ENCODE data around the gene NXN. TPM values are rescaled to one million over a fixed set of nuclear protein-coding genes. Genes with fewer than 3 reads are reported as not detected.
A peak's percentile ranks its signal among the peaks of the same experiment; 100 is the strongest.
"Not testable (repeated sequence)": the region's sequence is repeated elsewhere in the genome, so short reads cannot be mapped to it uniquely, and the experiment has no call there.

NXN gene
- total RNA-seq, 4 donors from 2014 or later, result 6.6 to 28.4 (median 14.7) TPM

DNA sequence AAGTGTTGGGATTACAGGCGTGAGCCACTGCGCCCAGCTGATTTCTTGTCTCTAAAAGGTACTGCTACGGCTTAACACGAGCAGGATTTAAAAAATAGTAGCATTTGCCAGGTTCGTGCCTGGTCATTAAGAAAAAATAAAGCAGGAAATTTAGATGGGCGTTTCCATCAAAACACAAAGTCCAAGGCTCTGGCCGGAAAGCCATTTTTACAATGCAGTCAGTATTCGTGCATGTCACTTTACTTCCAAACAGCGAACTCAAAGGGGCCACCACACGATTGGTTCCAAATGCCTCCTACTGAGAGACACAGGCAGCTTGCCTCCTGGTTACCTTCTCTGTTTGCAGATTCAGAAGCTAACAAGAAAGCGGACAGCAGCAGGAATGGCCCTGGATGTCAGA, 131.2 kb downstream of the NXN start:
- Histone ChIP-seq H3K27ac (peak overlapping the region in 1 of 4 donors; percentile 42), H3K4me1 (peaks cover 0 to 13% (median 0%) of the 10 kb centered on the region in 4 donors)
- WGBS, 2 donors, result 80 to 84% methylated on average over 11 of the region's 11 CpGs

DNA sequence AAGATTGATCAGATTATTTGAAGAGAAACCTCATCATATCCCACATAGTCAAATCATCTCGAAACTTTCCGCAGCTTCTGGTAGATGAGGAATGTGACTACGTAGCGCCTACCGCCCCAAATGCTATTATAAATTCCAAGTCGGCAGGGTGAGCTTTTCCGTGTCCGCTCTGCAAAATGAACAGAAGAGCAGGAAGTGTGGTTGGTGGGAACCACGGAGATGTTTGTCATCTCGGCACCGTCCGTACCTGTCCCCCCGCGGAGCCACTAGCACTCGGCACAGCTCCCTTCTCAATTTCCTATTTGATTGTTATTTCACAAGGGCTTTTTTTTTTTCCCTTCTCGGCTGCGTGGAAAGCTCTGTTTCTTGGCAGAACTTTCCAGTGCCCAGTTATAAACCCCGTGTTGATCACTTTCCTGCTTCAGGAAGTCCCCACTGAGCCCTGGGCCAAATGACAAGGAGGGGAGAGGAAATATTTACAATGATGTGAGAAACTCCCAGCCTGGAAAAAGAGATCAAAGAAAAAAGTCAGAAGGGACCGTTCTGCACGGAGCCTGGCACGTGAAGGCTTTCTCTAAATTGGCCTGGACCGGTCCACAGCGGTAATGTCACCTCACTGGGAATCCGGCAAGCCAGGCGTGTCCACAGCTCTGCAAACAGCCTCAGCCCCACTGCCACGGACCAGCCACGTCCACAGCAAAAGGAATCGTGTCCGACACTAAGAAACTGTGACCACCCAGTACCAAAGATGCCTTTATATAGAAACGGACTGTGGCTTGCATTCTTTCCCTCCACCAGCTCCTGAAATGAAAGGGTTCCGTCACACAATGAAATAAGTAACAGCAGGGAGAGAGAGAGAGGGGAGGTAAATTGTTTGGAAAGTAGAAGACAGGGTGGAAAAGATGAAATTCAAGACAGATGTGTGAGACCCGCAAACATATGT, 132.4 kb downstream of the NXN start:
- H3K36me3 ChIP-seq, result no peaks in the 10 kb centered on the region
- no peak overlapping the region for H3K4me3 ChIP-seq
- H3K27ac ChIP-seq, result peak overlapping the region in 1 of 4 donors; percentile 42
- TF ChIP-seq CTCF (IDR thresholded peaks at IDR 0.05) (no peak), EP300 (IDR thresholded peaks at IDR 0.05) (peak in 1 of 2 donors; percentile 15), POLR2A (IDR thresholded peaks at IDR 0.05) (no peak)
- no peak for DNase-seq (ENCODE audit: low spot score in 2 of 2)
- WGBS, 2 donors, result 54 to 59% methylated on average over 32 of the region's 32 CpGs
- no peaks in the 10 kb centered on the region for H3K9me3 ChIP-seq
- peaks cover 0 to 5% of the 10 kb centered on the region in 2 donors for H3K27me3 ChIP-seq
- H3K4me1 ChIP-seq, result peaks cover 0 to 13% (median 0%) of the 10 kb centered on the region in 4 donors

More for the DNA sequence above, 131.2 kb downstream of the NXN start:
- H3K9me3 ChIP-seq, result no peaks in the 10 kb centered on the region
- H3K4me3 ChIP-seq, result no peak overlapping the region
- no peaks in the 10 kb centered on the region for H3K36me3 ChIP-seq
- TF ChIP-seq EP300 (IDR thresholded peaks at IDR 0.05), result no peak
- no peak for TF ChIP-seq POLR2A (IDR thresholded peaks at IDR 0.05)
- no peak for TF ChIP-seq CTCF (IDR thresholded peaks at IDR 0.05)
- peaks cover 0 to 5% of the 10 kb centered on the region in 2 donors for H3K27me3 ChIP-seq
- no peak for DNase-seq (ENCODE audit: low spot score in 2 of 2)

DNA sequence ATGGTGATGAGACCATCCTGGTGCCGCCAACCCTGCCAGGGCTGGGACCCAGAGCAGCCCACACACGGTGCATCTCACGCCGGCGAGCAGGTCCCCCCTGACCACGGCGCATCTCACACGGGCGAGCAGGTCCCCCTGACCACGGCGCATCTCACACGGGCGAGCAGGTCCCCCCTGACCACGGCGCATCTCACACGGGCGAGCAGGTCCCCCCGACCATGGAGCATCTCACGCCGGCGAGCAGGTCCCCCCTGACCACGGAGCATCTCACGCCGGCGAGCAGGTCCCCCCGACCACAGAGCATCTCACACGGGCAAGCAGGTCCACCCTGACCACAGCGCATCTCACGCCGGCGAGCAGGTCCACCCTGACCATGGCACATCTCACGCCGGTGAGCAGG, 138.3 kb downstream of the NXN start:
- TF ChIP-seq POLR2A (IDR thresholded peaks at IDR 0.05), result no peak
- TF ChIP-seq EP300 (IDR thresholded peaks at IDR 0.05), result no peak
- TF ChIP-seq CTCF (IDR thresholded peaks at IDR 0.05), result no peak
- Histone ChIP-seq H3K9me3 (no peaks in the 10 kb centered on the region), H3K27me3 (peaks cover 0 to under 1% of the 10 kb centered on the region in 2 donors), H3K4me1 (no peaks in the 10 kb centered on the region), H3K27ac (no peak overlapping the region), H3K36me3 (no peaks in the 10 kb centered on the region), H3K4me3 (no peak overlapping the region)
- 75 to 76% methylated on average over 28 of the region's 33 CpGs for WGBS, 2 donors
- no peak for DNase-seq (ENCODE audit: low spot score in 2 of 2)

- TF ChIP-seq CTCF (IDR thresholded peaks at IDR 0.05) (no peak), EP300 (IDR thresholded peaks at IDR 0.05) (no peak), POLR2A (IDR thresholded peaks at IDR 0.05) (no peak)
- H3K9me3 ChIP-seq, result no peaks in the 10 kb centered on the region
- no peak for DNase-seq (ENCODE audit: low spot score in 2 of 2)
- no peak overlapping the region for H3K4me3 ChIP-seq
- no peaks in the 10 kb centered on the region for H3K4me1 ChIP-seq
- H3K27ac ChIP-seq, result no peak overlapping the region
- no peaks in the 10 kb centered on the region for H3K27me3 ChIP-seq
- 90 to 91% methylated on average over 9 to 11 of the region's 11 CpGs for WGBS, 2 donors
- no peaks in the 10 kb centered on the region for H3K36me3 ChIP-seq
Observed at GRCh38 chr17:838486-838885, 141.1 kb downstream of the NXN start.

DNA sequence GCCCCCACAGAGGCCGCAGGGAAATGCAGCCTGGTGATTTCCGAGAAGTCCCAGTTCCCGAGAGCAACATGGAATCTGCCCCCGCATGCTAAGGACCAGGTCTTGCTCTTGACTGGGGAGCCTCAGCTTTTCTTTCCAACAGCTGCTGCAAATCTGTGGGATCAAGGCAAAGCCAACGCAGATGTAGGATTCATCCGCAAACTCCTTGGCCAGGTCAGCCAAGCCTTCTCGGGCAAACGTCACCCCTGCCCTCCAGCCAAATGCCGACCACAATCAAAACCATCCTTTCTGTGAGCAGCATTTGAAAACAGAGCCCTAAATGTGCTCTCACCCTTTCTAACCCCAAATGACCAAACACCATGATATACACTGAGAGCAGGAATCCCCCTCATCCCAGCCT, 143.4 kb downstream of the NXN start:
- Histone ChIP-seq H3K4me1 (no peaks in the 10 kb centered on the region), H3K27me3 (no peaks in the 10 kb centered on the region), H3K27ac (no peak overlapping the region), H3K4me3 (no peak overlapping the region), H3K36me3 (no peaks in the 10 kb centered on the region), H3K9me3 (peaks cover 0 to 6% (median 0%) of the 10 kb centered on the region in 4 donors)
- DNase-seq (ENCODE audit: low spot score in 2 of 2), result no peak
- 55 to 57% methylated on average over 9 of the region's 9 CpGs for WGBS, 2 donors
- TF ChIP-seq CTCF (IDR thresholded peaks at IDR 0.05) (no peak), POLR2A (IDR thresholded peaks at IDR 0.05) (no peak), EP300 (IDR thresholded peaks at IDR 0.05) (no peak)

- not testable (repeated sequence) for H3K36me3 ChIP-seq; H3K4me3 ChIP-seq; H3K4me1 ChIP-seq; H3K27me3 ChIP-seq; H3K9me3 ChIP-seq; DNase-seq (ENCODE audit: low spot score in 2 of 2); H3K27ac ChIP-seq
- WGBS, 2 donors, result 80 to 83% methylated on average over 12 to 15 of the region's 27 CpGs
Observed at GRCh38 chr17:835721-836120, 143.9 kb downstream of the NXN start.

Measured in tibial nerve (tissue), 4 donors.